NB4 (cell line): ENCODE results near the gene ADGRG6.

ENCODE experiments used
- DNase-seq: peaks from one replicate; pipeline ENCODE4 v3.0.0; 2010; ENCODE audit warnings: low read depth
- H3K4me3 ChIP-seq: one replicate; pipeline ENCODE4 v1.5.1; 2011; ENCODE audit warnings: mild to moderate bottlenecking, low read depth, low read length, moderate library complexity
- CTCF ChIP-seq: IDR thresholded peaks from one replicate; pipeline ENCODE4 v1.5.1; 2012; ENCODE audit warnings: low read depth, low read length
- MAX ChIP-seq: IDR thresholded peaks from 2 replicates; pipeline ENCODE4 v1.6.1; 2011; ENCODE audit warnings: low read depth, low read length
- MYC ChIP-seq: IDR thresholded peaks from 2 replicates; pipeline ENCODE4 v1.6.1; 2011; ENCODE audit warnings: low read depth, low read length
- POLR2A ChIP-seq: IDR thresholded peaks from 2 replicates; pipeline ENCODE4 v1.6.1; 2011; ENCODE audit warnings: mild to moderate bottlenecking; ENCODE audit not compliant: insufficient read length; ENCODE audit errors: extremely low read depth

The ADGRG6 gene

GRCh38 chr6:142260748-142261147, 41.1 kb upstream of the ADGRG6 start:
- DNase-seq = no peak
- H3K4me3 ChIP-seq = no peak overlapping the region
- TF ChIP-seq CTCF (no peak), MAX (no peak), MYC (no peak), POLR2A (no peak)

- TF ChIP-seq POLR2A (no peak), MYC (no peak)
- DNase-seq = no peak
Measured at GRCh38 chr6:142262231-142262630, 39.6 kb upstream of the ADGRG6 start.

GRCh38 chr6:142265476-142265875, 36.3 kb upstream of the ADGRG6 start:
- TF ChIP-seq MAX (no peak), POLR2A (no peak), MYC (no peak), CTCF (no peak)

More at GRCh38 chr6:142262231-142262630, 39.6 kb upstream of the ADGRG6 start:
- no peak overlapping the region for H3K4me3 ChIP-seq

GRCh38 chr6:142266060-142266459, 35.7 kb upstream of the ADGRG6 start:
- no peak for DNase-seq
- TF ChIP-seq POLR2A (no peak), CTCF (no peak), MYC (no peak), MAX (no peak)
- H3K4me3 ChIP-seq = no peak overlapping the region

More at GRCh38 chr6:142265476-142265875, 36.3 kb upstream of the ADGRG6 start:
- no peak overlapping the region for H3K4me3 ChIP-seq
- no peak for DNase-seq

- no peak overlapping the region for H3K4me3 ChIP-seq
- DNase-seq = no peak
- no peak for TF ChIP-seq CTCF
- TF ChIP-seq POLR2A = no peak
- no peak for TF ChIP-seq MAX
Measured at GRCh38 chr6:142271476-142271875, 30.3 kb upstream of the ADGRG6 start.

GRCh38 chr6:142274656-142275055, 27.2 kb upstream of the ADGRG6 start:
- DNase-seq = no peak
- TF ChIP-seq POLR2A (no peak), CTCF (no peak), MAX (no peak), MYC (no peak)
- no peak overlapping the region for H3K4me3 ChIP-seq
